ENCODE data around the gene BIVM.
A peak's percentile ranks its signal among the peaks of the same experiment; 100 is the strongest.
"Not testable (repeated sequence)": the region's sequence is repeated elsewhere in the genome, so short reads cannot be mapped to it uniquely, and the experiment has no call there.

The BIVM gene, protein sequence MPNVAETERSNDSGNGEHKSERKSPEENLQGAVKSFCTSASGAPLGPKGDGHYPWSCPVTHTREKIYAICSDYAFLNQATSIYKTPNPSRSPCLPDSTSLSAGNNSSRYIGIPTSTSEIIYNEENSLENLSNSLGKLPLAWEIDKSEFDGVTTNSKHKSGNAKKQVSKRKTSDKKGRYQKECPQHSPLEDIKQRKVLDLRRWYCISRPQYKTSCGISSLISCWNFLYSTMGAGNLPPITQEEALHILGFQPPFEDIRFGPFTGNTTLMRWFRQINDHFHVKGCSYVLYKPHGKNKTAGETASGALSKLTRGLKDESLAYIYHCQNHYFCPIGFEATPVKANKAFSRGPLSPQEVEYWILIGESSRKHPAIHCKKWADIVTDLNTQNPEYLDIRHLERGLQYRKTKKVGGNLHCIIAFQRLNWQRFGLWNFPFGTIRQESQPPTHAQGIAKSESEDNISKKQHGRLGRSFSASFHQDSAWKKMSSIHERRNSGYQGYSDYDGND

DNA sequence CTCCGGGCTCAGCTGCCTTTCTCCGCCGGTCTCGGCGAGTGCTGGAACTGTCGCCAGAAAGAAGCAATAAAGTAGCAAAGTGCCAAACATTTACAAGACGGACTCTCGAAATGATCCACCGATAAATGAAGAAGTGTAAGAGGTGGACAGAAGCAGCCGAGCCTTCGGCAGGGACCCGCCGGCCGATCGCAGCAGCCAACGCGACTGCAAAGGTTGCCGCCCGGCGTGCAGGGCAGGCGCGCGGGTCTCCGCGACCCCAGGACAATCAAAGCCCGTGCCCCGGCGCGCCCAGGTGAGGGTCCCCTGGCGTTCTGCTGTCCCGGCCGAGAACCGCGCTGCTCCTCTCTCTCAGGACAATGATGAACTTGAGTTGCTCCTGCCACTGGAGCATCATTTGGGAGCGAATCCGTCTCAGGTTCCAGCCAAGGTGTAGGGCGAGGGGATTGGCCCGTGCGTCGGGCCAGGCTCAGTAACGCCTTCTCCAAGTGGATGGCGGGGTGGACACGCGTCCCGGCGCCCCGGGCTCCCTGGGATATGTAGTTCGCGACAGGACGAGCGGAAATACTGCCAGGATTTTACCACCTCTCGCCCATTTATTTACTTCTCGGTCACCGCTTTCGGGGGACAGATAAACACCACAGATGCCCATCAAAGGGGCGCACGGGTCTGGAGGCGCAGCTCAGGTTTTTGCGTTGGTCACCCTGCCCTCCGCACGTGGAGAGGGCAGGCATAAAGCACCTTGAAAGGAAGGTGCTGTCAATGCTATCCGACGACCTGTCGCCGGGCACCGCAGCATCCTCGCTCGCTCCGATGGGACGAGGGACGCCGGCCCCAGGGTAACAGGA, at the start of gene BIVM, which contains the start of gene POGLUT2:
Gene BIVM (plus strand): TSS at position 539 of the 845 bp plus-strand sequence. CDS start 8,149 bp downstream, outside the sequence.
Gene POGLUT2 (minus strand): TSS at position 396 of the 845 bp plus-strand sequence. CDS start 306 bp downstream, at position 90.
- peak; percentile 84 for DNase-seq (ENCODE audit: low spot score)

- DNase-seq (ENCODE audit: low spot score) = no peak
Measured at GRCh38 chr13:102751886-102752285, 47.0 kb upstream of the BIVM start.

DNA sequence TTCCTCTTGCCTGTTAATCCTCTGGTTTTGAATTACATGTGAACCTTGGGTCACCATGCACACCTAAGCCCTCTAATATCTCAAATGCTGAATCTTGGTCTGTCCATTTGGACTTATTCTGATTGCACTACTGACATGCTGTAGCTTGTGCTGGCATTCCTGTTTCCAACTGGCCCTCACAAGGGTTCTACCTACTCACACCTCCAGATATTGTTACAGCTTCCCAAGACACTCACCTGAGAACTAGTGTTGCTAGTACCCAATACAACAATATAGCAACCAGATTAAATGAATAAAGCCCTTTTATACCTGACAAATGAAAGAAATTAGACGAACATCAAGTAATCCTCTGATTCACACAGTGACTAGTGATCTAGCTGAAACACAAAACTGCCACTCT, 41.9 kb upstream of the BIVM start:
- no peak for DNase-seq (ENCODE audit: low spot score)

DNA sequence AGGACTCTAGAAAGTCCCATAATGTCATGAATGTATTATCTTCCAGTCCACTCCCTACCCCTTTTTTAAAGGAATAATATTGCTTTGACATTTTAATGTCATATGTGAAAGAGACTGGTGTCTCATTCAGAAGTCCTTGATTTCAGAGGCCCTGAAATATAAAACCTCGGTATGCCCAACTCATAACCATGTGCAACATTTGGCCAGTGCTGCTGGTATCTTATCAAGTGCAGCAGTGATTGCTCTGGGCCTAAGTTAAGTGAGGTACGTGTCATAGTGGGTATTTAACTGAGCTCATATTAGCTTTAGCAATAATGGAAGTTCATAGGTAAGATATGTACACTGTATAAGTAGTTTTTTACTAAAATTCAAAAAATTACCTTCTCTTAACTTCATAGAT, 40.1 kb upstream of the BIVM start:
- no peak for DNase-seq (ENCODE audit: low spot score)

DNA sequence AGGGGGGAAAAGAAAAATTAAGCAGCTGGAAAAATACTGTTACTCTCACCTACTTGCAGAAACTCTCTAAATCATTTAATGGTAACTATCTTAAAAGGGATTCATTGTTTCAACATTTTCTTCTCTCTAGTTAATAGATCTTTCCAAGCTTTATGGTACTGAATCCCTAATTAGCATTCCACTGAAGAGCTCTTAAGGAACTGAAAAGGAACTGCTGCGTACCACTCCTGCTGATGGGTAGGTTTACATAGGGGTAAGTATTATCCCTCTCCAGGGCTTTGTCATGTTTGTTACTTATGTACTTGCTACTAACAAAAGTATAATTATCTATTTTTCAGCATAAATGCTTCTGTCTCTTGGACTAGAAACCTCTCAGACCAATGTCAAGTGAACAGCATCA, 37.8 kb upstream of the BIVM start:
- DNase-seq (ENCODE audit: low spot score) = no peak

DNA sequence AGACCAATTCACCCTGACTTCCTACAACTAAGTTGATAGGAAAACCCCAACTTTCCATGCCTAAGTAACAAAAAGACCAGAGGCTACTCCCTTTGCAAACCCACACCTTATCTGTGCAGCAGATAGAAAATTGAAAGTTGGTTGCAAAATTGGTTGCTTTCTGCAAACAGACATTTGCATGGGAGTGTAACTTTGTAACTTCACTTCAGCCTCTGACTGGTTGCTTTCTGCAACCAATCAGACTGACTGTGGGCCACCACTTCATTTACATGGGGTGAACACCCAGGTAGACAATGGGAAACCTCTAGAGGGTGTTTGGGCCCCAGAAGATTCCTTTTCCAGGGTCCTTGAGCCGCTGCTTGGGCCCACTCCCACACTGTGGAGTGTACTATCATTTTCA, 35.2 kb upstream of the BIVM start:
- DNase-seq (ENCODE audit: low spot score) = no peak

DNA sequence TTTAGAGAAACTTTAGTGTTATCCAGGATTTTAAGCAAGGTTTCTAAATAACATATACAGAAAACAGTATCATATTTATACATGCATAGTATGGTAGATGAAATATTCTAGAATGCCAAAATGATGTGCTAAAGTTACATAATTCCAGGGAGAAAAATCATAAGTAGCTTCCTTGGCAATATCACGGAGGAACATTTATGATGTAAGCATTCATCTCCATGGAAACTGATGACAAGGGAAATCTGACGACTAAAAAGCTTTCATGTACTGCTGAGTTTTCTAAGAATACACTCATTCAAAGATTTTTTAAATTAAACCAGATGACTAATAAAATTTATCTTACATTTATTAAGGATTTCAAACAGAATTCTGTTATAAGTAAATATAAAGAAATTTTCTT, 30.0 kb upstream of the BIVM start:
- DNase-seq (ENCODE audit: low spot score) = no peak

GRCh38 chr13:102769679-102770078, 29.2 kb upstream of the BIVM start:
- peak; percentile 14 for DNase-seq (ENCODE audit: low spot score)

- no peak for DNase-seq (ENCODE audit: low spot score)
Measured at GRCh38 chr13:102770435-102770834, 28.5 kb upstream of the BIVM start.

DNA sequence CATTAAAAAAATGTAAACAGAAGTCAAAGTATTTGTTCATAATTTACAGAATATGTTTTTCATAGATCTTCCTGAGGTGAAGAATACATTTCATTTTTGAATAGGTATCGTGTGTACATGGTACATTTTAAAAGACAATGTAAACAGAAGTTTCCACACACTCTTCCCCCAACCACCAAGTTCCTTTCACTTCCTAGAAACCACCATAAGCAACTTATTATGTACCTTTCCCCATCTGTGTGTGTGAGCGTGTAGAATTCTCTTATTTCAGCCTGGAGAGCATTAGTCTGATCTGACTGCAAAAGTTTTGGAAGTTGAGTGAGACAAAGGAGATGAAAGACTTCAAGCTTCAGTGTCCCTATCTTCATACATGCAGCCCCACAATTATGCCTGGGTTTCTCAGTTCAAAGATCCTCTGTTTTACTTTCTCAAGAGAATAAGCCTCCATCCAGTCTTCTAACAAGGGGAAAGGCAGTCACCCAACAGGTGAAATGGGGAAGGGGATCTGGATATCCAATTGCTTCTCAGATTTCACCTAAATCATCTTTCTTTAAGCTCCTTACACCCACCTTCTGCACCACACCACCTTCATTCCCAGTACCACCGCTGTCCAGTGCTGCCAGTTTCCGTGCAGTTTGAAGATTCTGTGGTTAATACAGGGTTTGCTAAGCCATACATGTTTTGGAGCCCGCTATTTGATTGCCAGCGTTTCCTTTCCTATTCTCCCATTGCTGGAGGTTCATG, 27.4 kb upstream of the BIVM start:
- DNase-seq (ENCODE audit: low spot score) = no peak

DNA sequence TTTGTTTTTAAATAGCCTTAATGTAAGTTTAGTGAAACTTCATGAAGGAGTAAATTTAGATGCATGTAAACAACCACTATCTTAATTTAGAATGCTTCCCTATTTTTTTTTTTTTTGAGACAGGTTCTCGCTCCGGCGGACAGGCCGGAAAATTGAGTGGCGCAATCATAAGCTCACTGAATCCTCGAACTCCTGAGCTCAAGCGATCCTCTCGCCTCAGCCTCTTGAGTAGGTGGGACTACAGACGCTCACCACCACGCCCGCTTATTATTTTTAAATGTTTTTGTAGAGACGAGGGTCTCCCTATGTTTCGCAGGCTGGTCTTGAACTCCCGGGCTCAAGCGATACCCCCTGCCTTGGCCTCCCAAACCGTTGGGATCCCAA, 26.9 kb upstream of the BIVM start:
- DNase-seq (ENCODE audit: low spot score) = no peak

DNA sequence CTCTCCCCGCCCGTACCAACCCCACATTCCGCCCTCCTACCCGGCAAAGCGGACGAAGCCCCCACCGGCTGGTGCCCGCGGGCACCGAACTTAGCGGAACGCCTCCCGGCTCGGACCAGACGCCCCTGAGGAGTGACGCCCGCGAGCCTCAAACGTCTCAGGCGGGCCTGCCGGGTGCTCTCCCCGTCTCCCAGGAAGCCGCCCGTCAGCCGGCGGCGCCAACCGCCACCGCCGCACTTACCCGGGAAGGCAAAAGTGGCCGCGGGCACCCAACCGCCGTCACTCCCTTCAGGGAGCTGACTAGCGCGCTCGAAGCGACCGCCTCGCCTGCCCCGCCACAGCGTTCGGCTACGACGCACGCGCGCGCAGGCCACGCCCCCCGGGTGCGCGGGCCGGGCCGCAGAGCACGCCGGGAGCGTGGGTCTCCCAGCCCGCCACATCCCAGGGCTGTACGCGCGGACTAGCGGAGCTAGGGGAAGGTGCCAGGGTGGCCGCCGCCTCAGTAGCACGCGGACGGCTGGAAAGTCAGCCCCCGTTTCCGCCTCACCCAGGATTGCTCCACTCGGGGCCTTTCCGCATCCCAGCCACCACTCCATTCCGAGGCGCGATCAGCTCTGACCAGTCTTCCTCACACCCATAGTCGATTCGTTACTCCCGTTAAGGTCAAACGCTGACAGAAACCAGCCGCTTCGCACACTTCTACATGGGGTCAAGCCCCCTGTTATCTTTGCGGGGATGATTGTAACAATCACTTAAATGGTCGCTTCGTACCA, 25.3 kb upstream of the BIVM start, which contains the start of gene TEX30:
Gene TEX30 (minus strand): TSS at position 346 of the 773 bp plus-strand sequence. CDS start 3,760 bp downstream, outside the sequence.
- peak; percentile 73 for DNase-seq (ENCODE audit: low spot score)

GRCh38 chr13:102774214-102774568, 24.7 kb upstream of the BIVM start:
- no peak for DNase-seq (ENCODE audit: low spot score)

DNA sequence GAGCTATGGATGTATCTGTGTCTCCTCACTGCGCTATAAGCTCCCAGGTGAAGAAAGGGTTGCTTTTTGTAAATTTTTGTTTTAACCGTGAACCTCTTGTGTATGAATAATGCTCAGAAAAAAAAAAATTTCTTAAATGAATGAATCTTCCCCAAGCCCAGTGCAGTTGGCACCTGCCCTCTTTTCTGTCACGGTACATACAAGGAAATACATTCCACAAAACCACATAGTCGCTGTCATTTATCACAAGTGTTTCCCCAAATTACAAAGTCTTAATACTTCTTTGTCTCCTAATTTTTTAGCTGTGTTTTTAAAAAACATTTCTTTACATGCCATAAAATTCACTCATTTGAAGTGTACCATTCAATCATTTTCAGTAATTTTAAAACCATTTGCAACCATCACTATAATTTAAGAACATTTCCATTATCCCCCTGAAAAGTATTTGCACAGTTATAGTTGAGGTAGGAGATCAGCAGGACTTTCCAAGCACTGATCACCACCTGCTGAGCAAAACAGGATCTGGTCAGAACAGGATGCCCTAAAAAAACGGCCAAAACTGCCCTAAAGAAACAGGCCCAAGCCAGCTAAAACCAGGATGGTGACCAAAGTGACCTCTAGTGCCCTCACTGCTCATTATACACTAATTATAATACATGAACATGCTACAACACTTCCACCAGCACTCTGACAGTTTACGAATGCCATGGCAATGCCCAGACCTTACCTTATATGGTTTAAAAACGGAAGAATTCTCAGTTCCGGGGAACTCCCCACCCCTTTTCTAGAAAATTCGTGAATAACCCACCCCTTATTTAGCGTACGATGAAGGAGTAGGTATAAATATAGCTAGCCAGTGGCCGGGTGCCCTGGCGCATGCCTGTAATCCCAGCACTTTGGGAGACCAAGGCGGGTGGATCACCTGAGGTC, 24.1 kb upstream of the BIVM start:
- DNase-seq (ENCODE audit: low spot score) = no peak

DNA sequence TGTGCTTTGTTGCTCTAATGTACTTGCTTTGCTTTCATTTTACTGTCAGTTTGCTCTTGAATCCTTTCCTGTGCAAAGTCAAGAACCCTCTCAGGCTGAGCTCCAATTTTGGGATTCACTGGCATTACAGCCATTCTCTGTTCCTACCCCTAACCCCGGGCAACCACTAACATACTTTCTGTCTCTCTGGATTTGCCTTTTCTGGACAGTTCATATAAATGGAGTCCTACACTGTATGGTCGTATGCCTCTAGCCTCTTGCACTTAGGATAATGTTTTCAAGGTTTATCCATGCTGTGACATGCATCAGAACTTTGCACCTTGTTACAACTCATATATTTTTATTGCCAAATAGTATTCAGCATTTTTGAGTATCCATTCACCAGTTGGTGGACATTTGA, 22.6 kb upstream of the BIVM start:
- no peak for DNase-seq (ENCODE audit: low spot score)

DNA sequence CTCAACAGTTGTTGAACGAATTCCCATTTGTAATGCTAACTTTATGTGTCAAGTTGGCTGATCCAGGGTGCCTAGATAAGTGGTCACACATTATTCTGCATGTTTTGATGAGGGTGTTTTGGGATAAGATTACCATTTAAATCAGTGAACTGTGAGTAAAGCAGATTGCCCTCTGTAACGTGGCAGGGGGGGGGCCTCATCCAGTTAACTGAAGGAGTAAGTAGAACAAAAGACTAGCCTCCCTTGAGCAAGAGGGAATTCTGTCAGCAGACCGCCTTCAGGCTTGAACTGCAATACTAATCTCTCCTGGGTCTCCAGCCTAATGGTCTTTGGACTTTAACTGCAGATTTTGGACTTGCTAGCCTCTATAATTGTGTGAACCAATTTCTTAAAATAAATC, 21.2 kb upstream of the BIVM start:
- no peak for DNase-seq (ENCODE audit: low spot score)

DNA sequence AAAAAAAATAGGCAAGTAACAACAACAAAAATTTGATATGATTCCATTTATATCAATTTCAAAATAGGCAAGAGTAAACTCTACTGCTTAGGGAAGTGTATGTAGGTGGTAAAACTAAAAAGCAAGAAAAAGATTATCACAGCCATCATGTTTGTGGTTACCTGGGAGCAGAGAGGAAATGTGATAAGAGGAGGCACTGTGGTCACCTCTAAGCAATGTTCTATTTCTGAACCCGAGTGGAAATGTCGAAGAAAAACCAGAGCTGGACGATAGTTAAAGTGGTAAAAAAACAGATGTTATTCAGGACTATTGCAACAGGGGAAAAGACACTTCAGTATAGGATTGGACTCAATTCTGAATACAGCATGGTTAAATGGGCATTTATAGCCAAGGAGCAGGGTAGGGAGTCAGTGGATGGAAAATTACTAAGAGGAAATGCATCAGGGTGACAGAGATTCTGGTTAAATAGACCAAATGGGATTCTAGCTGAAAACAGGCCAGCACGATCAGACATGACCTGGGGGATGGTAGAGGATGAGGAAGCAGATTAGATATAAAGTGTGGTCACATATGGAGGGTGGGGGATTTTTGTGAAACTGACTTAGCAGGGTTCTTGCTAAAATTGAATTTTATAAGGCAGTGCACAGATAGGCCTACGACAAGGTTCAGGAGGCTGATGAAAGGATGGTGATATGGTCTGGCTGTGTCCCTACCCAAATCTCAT, 19.3 kb upstream of the BIVM start:
- no peak for DNase-seq (ENCODE audit: low spot score)

- not testable (repeated sequence) for DNase-seq (ENCODE audit: low spot score)
Measured at GRCh38 chr13:102780656-102781055, 18.3 kb upstream of the BIVM start.

DNA sequence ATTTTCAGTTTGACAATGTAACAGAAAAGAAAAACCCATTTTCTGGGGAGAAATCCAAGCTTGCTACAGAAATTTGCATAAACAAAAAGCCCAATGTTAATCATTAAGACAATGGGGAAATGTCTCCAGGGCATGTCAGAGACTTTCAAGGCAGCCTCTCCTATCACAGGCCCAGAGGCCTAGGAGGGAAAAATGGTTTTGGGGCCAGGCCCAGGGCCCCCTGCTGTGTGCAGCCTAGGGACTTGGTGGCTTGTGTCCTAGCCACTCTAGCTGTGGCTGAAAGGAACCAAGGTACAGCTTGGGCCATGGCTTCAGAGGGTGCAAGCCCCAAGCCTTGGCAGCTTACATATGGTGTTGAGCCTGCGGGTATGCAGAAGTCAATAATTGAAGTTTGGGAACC, 17.3 kb upstream of the BIVM start:
- DNase-seq (ENCODE audit: low spot score) = no peak

DNA sequence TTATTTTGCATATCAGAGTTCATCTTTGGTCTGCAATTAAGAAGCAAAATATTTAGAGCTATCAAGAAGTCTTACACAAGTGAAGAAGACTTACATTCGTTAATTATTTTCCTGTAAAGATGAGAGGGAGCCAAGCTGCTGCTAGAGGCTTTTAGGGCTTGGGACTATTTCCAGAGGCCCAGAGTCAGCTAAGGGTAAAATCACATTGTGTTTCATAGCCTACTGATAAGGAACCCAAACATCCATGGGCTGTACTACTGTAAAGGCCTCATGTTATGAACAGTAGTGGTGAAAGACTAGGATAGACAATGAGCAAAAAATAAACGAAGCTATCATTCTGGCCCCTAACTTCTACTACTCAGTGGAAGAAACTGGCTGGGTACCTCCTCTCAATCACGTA, 14.4 kb upstream of the BIVM start:
- DNase-seq (ENCODE audit: low spot score) = no peak
